H1 (cell line): Measurements from ENCODE around the gene ALG5. TPM values are rescaled to one million over a fixed set of nuclear protein-coding genes. Genes with fewer than 3 reads are reported as not detected.

Experiments
- CTCF ChIA-PET: fragments of 300-600 bp; sonication (Branson Sonifier 250); formaldehyde crosslinking; loops from one replicate; lab custom pipeline; 2021; ENCODE audit not compliant: partially characterized antibody; lab: Charles Lee
- POLR2A ChIA-PET: fragments of 300-600 bp; sonication (Branson Sonifier 250); formaldehyde crosslinking; loops from one replicate; lab custom pipeline; 2021; ENCODE audit warnings: inconsistent platforms; ENCODE audit not compliant: partially characterized antibody; lab: Charles Lee
- DNase-seq, 2 experiments: peaks; one replicate each; pipeline versions ENCODE4 v3.0.0 to v3.0.0-alpha.2; 2010 to 2022; ENCODE audit warnings: low spot score in 2 of 2, low read depth in 1 of 2, mixed read lengths in 1 of 2
- FAIRE-seq: peaks from 2 replicates; lab custom pipeline; 2011; peaks lifted over from hg19 to GRCh38; lab: Jason Lieb, UNC
- H2AFZ ChIP-seq: 2 replicates; pipeline ENCODE4 v1.8.1; 2012; ENCODE audit warnings: low read length, inconsistent platforms
- H2AK5ac ChIP-seq: 2 replicates; pipeline ENCODE4 v1.6.1; 2013; ENCODE audit warnings: low read depth, low read length
- H2BK120ac ChIP-seq: replicated peaks from 2 replicates; pipeline ENCODE3; 2013; ENCODE audit warnings: low read depth, low read length, inconsistent platforms
- H2BK12ac ChIP-seq: 2 replicates; pipeline ENCODE4 v1.6.1; 2013; ENCODE audit warnings: low read depth, low read length
- H2BK15ac ChIP-seq: 2 replicates; pipeline ENCODE4 v1.6.1; 2013; ENCODE audit warnings: low read length
- H2BK20ac ChIP-seq: 2 replicates; pipeline ENCODE4 v1.6.1; 2013; ENCODE audit warnings: low read length
- H2BK5ac ChIP-seq: 2 replicates; pipeline ENCODE4 v1.6.1; 2013; ENCODE audit warnings: low read depth, low read length
- H3K14ac ChIP-seq: 2 replicates; pipeline ENCODE4 v1.6.1; 2013; ENCODE audit warnings: inconsistent platforms; ENCODE audit not compliant: insufficient read length
- H3K18ac ChIP-seq: 2 replicates; pipeline ENCODE4 v1.6.1; 2013; ENCODE audit warnings: low read length; ENCODE audit errors: extremely low read depth
- H3K23ac ChIP-seq: 2 replicates; pipeline ENCODE4 v1.6.1; 2013; ENCODE audit warnings: inconsistent platforms; ENCODE audit not compliant: insufficient read length
- H3K23me2 ChIP-seq: 2 replicates; pipeline ENCODE4 v1.6.1; 2013; ENCODE audit warnings: low read depth, low read length
- H3K27ac ChIP-seq: 2 replicates; pipeline ENCODE4 v1.6.1; 2011; ENCODE audit warnings: low read depth, low read length, inconsistent platforms
- H3K27me3 ChIP-seq, 4 experiments: replicated peaks in 1 of 4; 1 replicate in 1 of 4; 2 replicates in 3 of 4; pipeline versions ENCODE4 v1.6.1 to v1.8.1; 2011 to 2013; ENCODE audit warnings: low read length in 3 of 4, mild to moderate bottlenecking in 3 of 4, inconsistent platforms in 2 of 4, mixed read lengths in 2 of 4, moderate library complexity in 1 of 4; ENCODE audit not compliant: control insufficient read depth in 3 of 4, insufficient read depth in 3 of 4; ENCODE audit errors: extremely low read depth in 1 of 4
- H3K36me3 ChIP-seq, 4 experiments: 2 replicates each; pipeline versions ENCODE4 v1.6.1 to v1.8.1; 2011 to 2013; ENCODE audit warnings: mild to moderate bottlenecking in 4 of 4, low read length in 3 of 4, moderate library complexity in 2 of 4, control low read depth in 1 of 4, inconsistent platforms in 1 of 4; ENCODE audit not compliant: insufficient read depth in 4 of 4, control insufficient read depth in 2 of 4
- H3K4ac ChIP-seq: replicated peaks from 2 replicates; pipeline ENCODE3; 2013; ENCODE audit warnings: low read length, low read depth, mixed read lengths, inconsistent platforms; ENCODE audit not compliant: insufficient read length
- H3K4me1 ChIP-seq, 4 experiments: replicated peaks in 1 of 4; 1 replicate in 1 of 4; 2 replicates in 3 of 4; pipeline versions ENCODE4 v1.6.1 to v1.8.1; 2011 to 2013; ENCODE audit warnings: low read length in 3 of 4, inconsistent platforms in 2 of 4, mixed read lengths in 1 of 4; ENCODE audit not compliant: insufficient read depth in 4 of 4, control insufficient read depth in 3 of 4
- H3K4me2 ChIP-seq, 2 experiments: 2 replicates each; pipeline versions ENCODE4 v1.6.1 to v1.8.1; 2011 to 2013; ENCODE audit warnings: low read depth in 2 of 2, low read length in 2 of 2, control low read depth in 1 of 2, inconsistent platforms in 1 of 2, mild to moderate bottlenecking in 1 of 2; ENCODE audit not compliant: insufficient read depth in 1 of 2
- H3K4me3 ChIP-seq, 4 experiments: fragments of 200-600, 300-600 bp in 1 of 4; sonication (generic), shearing (Covaris generic), sonication (Bioruptor Twin) in 1 of 4; 2 replicates each; pipeline versions ENCODE4 v1.5.1 to v1.8.1; 2011 to 2016; ENCODE audit warnings: low read length in 4 of 4, low read depth in 3 of 4, control low read depth in 2 of 4, inconsistent platforms in 2 of 4, mild to moderate bottlenecking in 2 of 4, mixed read lengths in 1 of 4, moderate library complexity in 1 of 4; ENCODE audit not compliant: insufficient read depth in 2 of 4; ENCODE audit errors: extremely low read depth in 1 of 4
- H3K56ac ChIP-seq: replicated peaks from 2 replicates; pipeline ENCODE3; 2013; ENCODE audit warnings: low read depth, mild to moderate bottlenecking, mixed read lengths, low read length, inconsistent platforms; ENCODE audit not compliant: insufficient read length
- H3K79me1 ChIP-seq: 2 replicates; pipeline ENCODE4 v1.6.1; 2013; ENCODE audit warnings: low read depth, low read length, control low read depth
- H3K79me2 ChIP-seq, 2 experiments: 2 replicates each; pipeline versions ENCODE4 v1.6.1 to v1.8.1; 2012 to 2013; ENCODE audit warnings: low read length in 2 of 2, mild to moderate bottlenecking in 2 of 2, inconsistent platforms in 1 of 2; ENCODE audit not compliant: insufficient read depth in 2 of 2, control insufficient read depth in 1 of 2
- H3K9ac ChIP-seq, 4 experiments: replicated peaks in 1 of 4; 1 replicate in 1 of 4; 2 replicates in 3 of 4; pipeline versions ENCODE4 v1.6.1 to v1.8.1; 2011 to 2013; ENCODE audit warnings: low read depth in 3 of 4, low read length in 3 of 4, control low read depth in 2 of 4, mild to moderate bottlenecking in 2 of 4, moderate library complexity in 2 of 4, inconsistent platforms in 1 of 4; ENCODE audit errors: extremely low read depth in 1 of 4
- H3K9me3 ChIP-seq, 2 experiments: 2 replicates each; pipeline versions ENCODE4 v1.6.1 to v1.8.1; 2012 to 2013; ENCODE audit warnings: mild to moderate bottlenecking in 2 of 2, moderate library complexity in 2 of 2, control low read depth in 1 of 2, inconsistent platforms in 1 of 2, low read depth in 1 of 2, low read length in 1 of 2, mixed read lengths in 1 of 2; ENCODE audit not compliant: insufficient read depth in 2 of 2
- H4K20me1 ChIP-seq, 2 experiments: replicated peaks in 1 of 2; 2 replicates each; pipeline versions ENCODE3 to v1.8.1; 2011 to 2013; ENCODE audit warnings: inconsistent platforms in 2 of 2, low read length in 2 of 2, mild to moderate bottlenecking in 1 of 2; ENCODE audit not compliant: insufficient read depth in 2 of 2, control insufficient read depth in 1 of 2
- H4K5ac ChIP-seq: 2 replicates; pipeline ENCODE4 v1.6.1; 2013; ENCODE audit warnings: low read length, low read depth, mixed read lengths, inconsistent platforms; ENCODE audit not compliant: insufficient read length
- H4K8ac ChIP-seq: 2 replicates; pipeline ENCODE4 v1.8.0; 2013; ENCODE audit warnings: mild to moderate bottlenecking, moderate library complexity, low read length, inconsistent platforms; ENCODE audit not compliant: insufficient read depth; ENCODE audit errors: extremely low read depth
- H4K91ac ChIP-seq: replicated peaks from 2 replicates; pipeline ENCODE3; 2013; ENCODE audit warnings: low read length, mixed read lengths, inconsistent platforms; ENCODE audit not compliant: insufficient read length
- EGR1 ChIP-seq: IDR thresholded peaks from 2 replicates; pipeline ENCODE4 v1.6.1; 2011; ENCODE audit warnings: low read depth, low read length, borderline replicate concordance
- EP300 ChIP-seq, 2 experiments: IDR thresholded peaks; 1 replicate in 1 of 2; 2 replicates in 1 of 2; pipeline ENCODE4 v1.6.1; 2011 to 2012; ENCODE audit warnings: low read depth in 2 of 2, low read length in 2 of 2, mild to moderate bottlenecking in 2 of 2, borderline replicate concordance in 1 of 2, inconsistent platforms in 1 of 2, moderate library complexity in 1 of 2
- HDAC2 ChIP-seq, 2 experiments: fragments of 300-600 bp in 1 of 2; sonication (generic) in 1 of 2; IDR thresholded peaks; 2 replicates each; pipeline ENCODE4 v1.6.1; 2011 to 2012; ENCODE audit warnings: low read depth in 2 of 2, low read length in 2 of 2, mild to moderate bottlenecking in 2 of 2, moderate library complexity in 2 of 2, borderline replicate concordance in 1 of 2, inconsistent platforms in 1 of 2
- JUN ChIP-seq: IDR thresholded peaks from 2 replicates; pipeline ENCODE4 v1.6.1; 2011; ENCODE audit warnings: low read depth, mild to moderate bottlenecking, improper control_type of control experiment, low read length
- POU5F1 ChIP-seq: IDR thresholded peaks from 2 replicates; pipeline ENCODE4 v1.6.1; 2011; ENCODE audit warnings: low read depth, mild to moderate bottlenecking, low read length, moderate library complexity
- RFX5 ChIP-seq: IDR thresholded peaks from 2 replicates; pipeline ENCODE4 v1.6.1; 2011; ENCODE audit warnings: low read depth, low read length, improper control_type of control experiment, borderline replicate concordance
- TEAD4 ChIP-seq: IDR thresholded peaks from 2 replicates; pipeline ENCODE4 v1.6.1; 2012; ENCODE audit warnings: low read depth, low read length, inconsistent platforms, mixed read lengths
- ZNF274 ChIP-seq: IDR thresholded peaks from 2 replicates; pipeline ENCODE4 v1.7.0; 2012; ENCODE audit warnings: low read length, borderline replicate concordance; ENCODE audit errors: extremely low read depth
- WGBS, 2 experiments: shearing (Covaris generic) in 1 of 2; methylation state at CpG; one replicate each; pipeline versions ENCODE4 v1.1.6 to v1.1.7; 2013 to 2015; ENCODE audit warnings: low lambda C conversion rate in 2 of 2, mixed read lengths in 2 of 2, inconsistent platforms in 1 of 2, low coverage in 1 of 2, missing lambda C conversion rate in 1 of 2; ENCODE audit not compliant: insufficient replicate concordance in 2 of 2, insufficient coverage in 1 of 2, insufficient read length in 1 of 2; ENCODE audit errors: extremely low coverage in 1 of 2, missing lambda C conversion rate in 1 of 2; 5-methylcytosine and 5-hydroxymethylcytosine counted together
- polyA plus RNA-seq, 7 experiments: library from polyadenylated mRNA; depleted of rRNA in 3 of 7; stranded (reverse) in 5 of 7; unstranded in 2 of 7; fragments of >200 nt in 5 of 7; fragments of 200-250 nt in 2 of 7; gene quantifications; 1 replicate in 5 of 7; 2 replicates in 1 of 7; 4 replicates in 1 of 7; pipeline versions ENCODE4 v1.2.1 to v1.2.3, GENCODE V29; 2011 to 2013; ENCODE audit warnings: missing spikeins in 2 of 7, mixed read lengths in 2 of 7
- total RNA-seq: library from RNA; stranded (reverse); fragmentation: NEBNext Ultra II Directional; extraction: Animal tissue kit (Norgen Biotek cat#: 25700); gene quantifications from 2 replicates; pipeline ENCODE4 v1.2.1, GENCODE V29; 2021
- TF ChIP-seq, protein P1 (sequence below): IDR thresholded peaks from 2 replicates; pipeline ENCODE4 v1.6.1; 2012; ENCODE audit warnings: low read length, inconsistent platforms
- TF ChIP-seq, protein P2 (sequence below): IDR thresholded peaks from 2 replicates; pipeline ENCODE4 v1.6.1; 2012; ENCODE audit warnings: inconsistent platforms

The ALG5 gene
- total and polyA plus RNA-seq, 2 of the 8 experiments (the other 6 are each of a cell fraction or from before 2014, with no cell fraction given): 15.0 to 24.3 TPM

- no peaks in the 10 kb centered on the region for H3K36me3 ChIP-seq
- DNase-seq (no peak), FAIRE-seq (no peak)
- H3K4ac ChIP-seq: no peak overlapping the region
- H2BK120ac ChIP-seq: no peak overlapping the region
- no peak overlapping the region for H3K18ac ChIP-seq
- no peak overlapping the region for H3K4me3 ChIP-seq
- H4K91ac ChIP-seq: no peak overlapping the region
- no peak overlapping the region for H4K5ac ChIP-seq
- H2AFZ ChIP-seq: no peak overlapping the region
- no peak overlapping the region for H3K9ac ChIP-seq
- H3K23ac ChIP-seq: no peak overlapping the region
- no peak overlapping the region for H2BK5ac ChIP-seq
- TF ChIP-seq JUN (no peak), ZNF274 (no peak), POU5F1 (no peak), HDAC2 (IDR thresholded peaks at IDR 0.05; ENCODE audit: borderline replicate concordance in 1 of 2, low read depth in 2 of 2, low read length in 2 of 2) (no peak), EP300 (IDR thresholded peaks at IDR 0.05; ENCODE audit: borderline replicate concordance in 1 of 2, low read depth in 2 of 2, low read length in 2 of 2) (no peak), RFX5 (no peak), TEAD4 (no peak), EGR1 (no peak)
- TF ChIP-seq, protein P1, sequence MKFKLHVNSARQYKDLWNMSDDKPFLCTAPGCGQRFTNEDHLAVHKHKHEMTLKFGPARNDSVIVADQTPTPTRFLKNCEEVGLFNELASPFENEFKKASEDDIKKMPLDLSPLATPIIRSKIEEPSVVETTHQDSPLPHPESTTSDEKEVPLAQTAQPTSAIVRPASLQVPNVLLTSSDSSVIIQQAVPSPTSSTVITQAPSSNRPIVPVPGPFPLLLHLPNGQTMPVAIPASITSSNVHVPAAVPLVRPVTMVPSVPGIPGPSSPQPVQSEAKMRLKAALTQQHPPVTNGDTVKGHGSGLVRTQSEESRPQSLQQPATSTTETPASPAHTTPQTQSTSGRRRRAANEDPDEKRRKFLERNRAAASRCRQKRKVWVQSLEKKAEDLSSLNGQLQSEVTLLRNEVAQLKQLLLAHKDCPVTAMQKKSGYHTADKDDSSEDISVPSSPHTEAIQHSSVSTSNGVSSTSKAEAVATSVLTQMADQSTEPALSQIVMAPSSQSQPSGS: no peak
- TF ChIP-seq, protein P2, sequence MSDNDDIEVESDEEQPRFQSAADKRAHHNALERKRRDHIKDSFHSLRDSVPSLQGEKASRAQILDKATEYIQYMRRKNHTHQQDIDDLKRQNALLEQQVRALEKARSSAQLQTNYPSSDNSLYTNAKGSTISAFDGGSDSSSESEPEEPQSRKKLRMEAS: no peak
- H4K8ac ChIP-seq: no peak overlapping the region
- no peaks in the 10 kb centered on the region for H3K9me3 ChIP-seq
- H3K79me1 ChIP-seq: no peaks in the 10 kb centered on the region
- peaks cover 1 to 20% (median 16%) of the 10 kb centered on the region in 4 experiments for H3K27me3 ChIP-seq
- ChIA-PET POLR2A (interaction anchor here (1.6 kb wide), 1 partner anchor 83 kb away, joined by 3 read pairs; no protein-coding TSS in a partner anchor), CTCF (interaction anchor here (1.8 kb wide), 1 partner anchor 59 kb away, joined by 4 read pairs; no protein-coding TSS in a partner anchor)
- WGBS, 2 experiments: 86% methylated on average over 3 of the region's 3 CpGs; no CpG with 5 or more reads in 1 of the 2 experiments
- no peak overlapping the region for H3K14ac ChIP-seq
- no peak overlapping the region for H2BK20ac ChIP-seq
- H2BK12ac ChIP-seq: no peak overlapping the region
- no peak overlapping the region for H2BK15ac ChIP-seq
- H3K4me2 ChIP-seq: no peak overlapping the region
- no peaks in the 10 kb centered on the region for H4K20me1 ChIP-seq
- H3K79me2 ChIP-seq: no peaks in the 10 kb centered on the region
- H3K56ac ChIP-seq: no peak overlapping the region
- no peak overlapping the region for H3K27ac ChIP-seq
- H3K4me1 ChIP-seq: peaks cover 3 to 5% (median 4%) of the 10 kb centered on the region in 4 experiments; a peak in 3 of 7 replicates
- H2AK5ac ChIP-seq: no peak overlapping the region
- H3K23me2 ChIP-seq: peaks cover 10% of the 10 kb centered on the region; the same call in 1 of the 2 replicates
Measured at GRCh38 chr13:36917311-36917710, 81.8 kb downstream of the ALG5 start.
